ENCODE data around the gene PSMB7.

The PSMB7 gene

DNA sequence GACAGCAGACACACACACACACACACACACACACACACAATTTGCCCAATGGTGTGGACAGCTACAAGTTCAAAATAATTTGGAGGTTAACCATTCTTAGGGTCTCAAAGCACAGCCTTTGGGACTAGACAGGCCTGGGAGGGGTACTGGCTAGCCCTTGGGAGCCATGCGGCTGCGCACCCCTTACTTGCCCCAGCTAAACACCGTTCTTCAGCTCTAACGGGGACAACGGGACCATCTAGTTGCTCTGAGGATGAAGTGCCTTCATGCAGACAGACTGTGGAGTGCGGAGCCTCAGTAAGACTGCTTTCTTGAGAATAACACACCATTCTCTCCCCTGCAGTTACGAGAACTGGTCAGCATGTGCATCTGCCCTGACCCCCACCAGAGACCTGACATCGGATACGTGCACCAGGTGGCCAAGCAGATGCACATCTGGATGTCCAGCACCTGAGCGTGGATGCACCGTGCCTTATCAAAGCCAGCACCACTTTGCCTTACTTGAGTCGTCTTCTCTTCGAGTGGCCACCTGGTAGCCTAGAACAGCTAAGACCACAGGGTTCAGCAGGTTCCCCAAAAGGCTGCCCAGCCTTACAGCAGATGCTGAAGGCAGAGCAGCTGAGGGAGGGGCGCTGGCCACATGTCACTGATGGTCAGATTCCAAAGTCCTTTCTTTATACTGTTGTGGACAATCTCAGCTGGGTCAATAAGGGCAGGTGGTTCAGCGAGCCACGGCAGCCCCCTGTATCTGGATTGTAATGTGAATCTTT lies 64.6 kb downstream of the PSMB7 start:
- H3K27me3 ChIP-seq (ENCODE audit: control insufficient read depth, insufficient read depth, low read length) = no peaks in the 10 kb centered on the region
- peaks cover 48% of the 10 kb centered on the region for H3K36me3 ChIP-seq (ENCODE audit: control insufficient read depth, low read depth, low read length)

GRCh38 chr9:124349675-124350493 lies 65.4 kb downstream of the PSMB7 start:
- Histone ChIP-seq H3K36me3 (ENCODE audit: control insufficient read depth, low read depth, low read length) (peaks cover 48% of the 10 kb centered on the region), H3K27ac (ENCODE audit: low read length) (no peak overlapping the region)

More for the DNA sequence above, 64.6 kb downstream of the PSMB7 start:
- Histone ChIP-seq H3K4me3 (ENCODE audit: low read length) (no peak overlapping the region), H3K9me3 (ENCODE audit: control insufficient read depth, low read depth, low read length) (no peaks in the 10 kb centered on the region), H3K9ac (ENCODE audit: low read length) (no peak overlapping the region), H3K4me1 (ENCODE audit: control insufficient read depth, low read depth, low read length) (no peaks in the 10 kb centered on the region), H3K27ac (ENCODE audit: low read length) (no peak overlapping the region)

DNA sequence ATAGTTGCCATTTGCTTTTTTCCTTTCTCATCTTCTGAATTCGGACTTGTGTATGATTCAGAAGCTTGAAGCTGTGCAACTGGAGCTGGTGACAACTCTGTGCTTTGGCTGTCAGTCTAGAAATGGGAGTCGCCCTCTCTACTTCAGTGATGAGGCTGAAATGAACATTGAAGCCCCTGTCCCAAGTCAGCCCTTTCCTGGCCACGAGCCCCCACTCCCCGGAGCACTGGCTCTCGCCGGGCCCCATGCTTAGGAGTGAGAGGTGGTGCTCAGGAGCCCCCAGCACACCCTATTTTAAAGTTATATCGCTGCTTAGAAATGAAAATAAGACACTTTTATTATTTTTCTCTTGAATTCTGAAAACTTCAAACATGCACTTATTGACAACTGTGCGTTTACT lies 66.0 kb downstream of the PSMB7 start:
- Histone ChIP-seq H3K27me3 (ENCODE audit: control insufficient read depth, insufficient read depth, low read length) (no peaks in the 10 kb centered on the region), H3K9ac (ENCODE audit: low read length) (no peak overlapping the region), H3K36me3 (ENCODE audit: control insufficient read depth, low read depth, low read length) (peaks cover 48% of the 10 kb centered on the region), H3K4me3 (ENCODE audit: low read length) (no peak overlapping the region), H3K4me1 (ENCODE audit: control insufficient read depth, low read depth, low read length) (no peaks in the 10 kb centered on the region), H3K27ac (ENCODE audit: low read length) (no peak overlapping the region), H3K9me3 (ENCODE audit: control insufficient read depth, low read depth, low read length) (no peaks in the 10 kb centered on the region)

More at GRCh38 chr9:124349675-124350493, 65.4 kb downstream of the PSMB7 start:
- Histone ChIP-seq H3K27me3 (ENCODE audit: control insufficient read depth, insufficient read depth, low read length) (no peaks in the 10 kb centered on the region), H3K4me1 (ENCODE audit: control insufficient read depth, low read depth, low read length) (no peaks in the 10 kb centered on the region), H3K9ac (ENCODE audit: low read length) (no peak overlapping the region), H3K9me3 (ENCODE audit: control insufficient read depth, low read depth, low read length) (no peaks in the 10 kb centered on the region), H3K4me3 (ENCODE audit: low read length) (no peak overlapping the region)

GRCh38 chr9:124348831-124349230 lies 66.4 kb downstream of the PSMB7 start:
- H3K27me3 ChIP-seq (ENCODE audit: control insufficient read depth, insufficient read depth, low read length) = no peaks in the 10 kb centered on the region
- H3K27ac ChIP-seq (ENCODE audit: low read length) = no peak overlapping the region
- H3K9me3 ChIP-seq (ENCODE audit: control insufficient read depth, low read depth, low read length) = no peaks in the 10 kb centered on the region
- H3K4me3 ChIP-seq (ENCODE audit: low read length) = no peak overlapping the region
- peaks cover 45% of the 10 kb centered on the region for H3K36me3 ChIP-seq (ENCODE audit: control insufficient read depth, low read depth, low read length)
- no peak overlapping the region for H3K9ac ChIP-seq (ENCODE audit: low read length)
- no peaks in the 10 kb centered on the region for H3K4me1 ChIP-seq (ENCODE audit: control insufficient read depth, low read depth, low read length)

DNA sequence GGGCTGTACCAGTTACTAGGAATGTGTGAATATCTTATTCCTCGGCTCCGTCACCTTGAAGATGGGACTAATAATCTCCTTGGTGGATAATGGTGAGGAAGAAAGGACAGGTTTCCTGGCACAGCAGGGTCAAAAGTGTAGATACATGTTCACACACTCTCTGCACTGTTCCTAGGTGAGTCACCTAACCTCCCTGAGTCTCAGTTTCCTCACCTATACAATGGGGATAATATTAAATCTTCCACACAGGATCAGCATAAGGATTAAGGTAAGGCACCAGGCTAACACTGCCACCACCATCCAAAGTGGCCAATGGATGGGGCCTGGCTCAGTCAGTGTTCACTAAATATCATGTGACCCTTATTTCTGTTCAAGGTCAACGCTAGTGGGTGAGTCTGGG lies 66.9 kb downstream of the PSMB7 start:
- H3K36me3 ChIP-seq (ENCODE audit: control insufficient read depth, low read depth, low read length) = peaks cover 44% of the 10 kb centered on the region

DNA sequence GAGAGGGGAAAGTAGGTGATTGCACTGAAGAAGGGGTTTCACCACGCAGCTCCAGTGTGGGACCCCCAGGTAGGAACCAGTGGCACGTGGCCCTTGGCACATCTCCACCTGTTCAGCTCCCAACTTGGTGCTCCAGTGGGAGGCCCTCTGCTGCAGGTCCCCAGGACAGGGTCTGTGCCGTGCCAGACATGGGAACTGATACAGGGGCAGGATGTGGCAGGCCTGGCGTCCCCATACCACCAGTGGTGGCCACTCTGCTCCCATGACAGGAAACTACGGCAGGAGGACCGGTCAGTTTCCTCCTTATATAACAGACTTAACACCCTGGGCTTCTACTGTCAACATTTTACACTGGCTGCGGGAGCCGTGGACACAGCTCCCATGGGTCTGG lies 67.3 kb downstream of the PSMB7 start:
- H3K9me3 ChIP-seq (ENCODE audit: control insufficient read depth, low read depth, low read length) = no peaks in the 10 kb centered on the region
- H3K4me3 ChIP-seq (ENCODE audit: low read length) = no peak overlapping the region
- no peaks in the 10 kb centered on the region for H3K27me3 ChIP-seq (ENCODE audit: control insufficient read depth, insufficient read depth, low read length)
- peaks cover 5% of the 10 kb centered on the region for H3K4me1 ChIP-seq (ENCODE audit: control insufficient read depth, low read depth, low read length)
- H3K27ac ChIP-seq (ENCODE audit: low read length) = no peak overlapping the region
- H3K36me3 ChIP-seq (ENCODE audit: control insufficient read depth, low read depth, low read length) = peaks cover 40% of the 10 kb centered on the region
- no peak overlapping the region for H3K9ac ChIP-seq (ENCODE audit: low read length)

More for the DNA sequence above, 66.9 kb downstream of the PSMB7 start:
- Histone ChIP-seq H3K27me3 (ENCODE audit: control insufficient read depth, insufficient read depth, low read length) (no peaks in the 10 kb centered on the region), H3K27ac (ENCODE audit: low read length) (no peak overlapping the region), H3K4me3 (ENCODE audit: low read length) (no peak overlapping the region), H3K4me1 (ENCODE audit: control insufficient read depth, low read depth, low read length) (peaks cover 4% of the 10 kb centered on the region), H3K9ac (ENCODE audit: low read length) (no peak overlapping the region), H3K9me3 (ENCODE audit: control insufficient read depth, low read depth, low read length) (no peaks in the 10 kb centered on the region)

DNA sequence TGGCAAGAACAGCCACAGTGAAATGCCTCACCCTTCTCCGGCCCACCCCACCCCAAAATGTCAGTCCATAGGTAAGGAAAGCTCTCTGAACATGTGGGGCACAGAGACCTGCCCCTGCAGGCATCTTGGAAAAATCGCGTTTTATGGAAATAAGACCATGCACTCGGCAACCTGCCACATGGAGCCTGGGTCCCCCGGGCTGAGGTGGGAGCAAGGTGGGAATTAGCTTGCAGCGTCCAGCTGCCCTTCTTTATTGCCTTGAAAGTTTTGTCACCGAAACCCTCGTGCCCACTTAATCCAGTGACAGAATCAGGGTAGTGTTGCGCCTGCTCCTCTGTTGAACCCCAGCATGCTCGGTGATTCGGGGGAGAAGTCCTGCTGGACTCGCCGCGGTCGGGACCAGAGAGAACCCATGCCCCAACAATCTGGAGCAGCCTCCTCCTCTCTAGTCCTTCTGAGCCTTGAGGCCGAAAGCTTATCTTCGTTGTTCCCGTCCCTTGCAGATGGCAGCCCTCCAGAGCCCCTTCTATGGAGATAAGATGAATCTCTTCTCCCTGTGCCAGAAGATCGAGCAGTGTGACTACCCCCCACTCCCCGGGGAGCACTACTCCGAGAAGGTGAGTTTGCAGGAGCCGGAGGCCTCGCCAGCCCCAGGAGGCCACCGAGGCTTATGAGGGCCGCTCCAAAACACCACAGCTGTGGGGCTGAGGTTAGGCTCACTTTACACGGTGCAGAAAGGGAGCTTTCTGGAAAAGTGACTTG lies 67.9 kb downstream of the PSMB7 start:
- no peaks in the 10 kb centered on the region for H3K27me3 ChIP-seq (ENCODE audit: control insufficient read depth, insufficient read depth, low read length)
- peaks cover 36% of the 10 kb centered on the region for H3K36me3 ChIP-seq (ENCODE audit: control insufficient read depth, low read depth, low read length)
- H3K9me3 ChIP-seq (ENCODE audit: control insufficient read depth, low read depth, low read length) = no peaks in the 10 kb centered on the region
- no peak overlapping the region for H3K9ac ChIP-seq (ENCODE audit: low read length)
- no peak overlapping the region for H3K27ac ChIP-seq (ENCODE audit: low read length)
- H3K4me1 ChIP-seq (ENCODE audit: control insufficient read depth, low read depth, low read length) = peaks cover 10% of the 10 kb centered on the region
- no peak overlapping the region for H3K4me3 ChIP-seq (ENCODE audit: low read length)

DNA sequence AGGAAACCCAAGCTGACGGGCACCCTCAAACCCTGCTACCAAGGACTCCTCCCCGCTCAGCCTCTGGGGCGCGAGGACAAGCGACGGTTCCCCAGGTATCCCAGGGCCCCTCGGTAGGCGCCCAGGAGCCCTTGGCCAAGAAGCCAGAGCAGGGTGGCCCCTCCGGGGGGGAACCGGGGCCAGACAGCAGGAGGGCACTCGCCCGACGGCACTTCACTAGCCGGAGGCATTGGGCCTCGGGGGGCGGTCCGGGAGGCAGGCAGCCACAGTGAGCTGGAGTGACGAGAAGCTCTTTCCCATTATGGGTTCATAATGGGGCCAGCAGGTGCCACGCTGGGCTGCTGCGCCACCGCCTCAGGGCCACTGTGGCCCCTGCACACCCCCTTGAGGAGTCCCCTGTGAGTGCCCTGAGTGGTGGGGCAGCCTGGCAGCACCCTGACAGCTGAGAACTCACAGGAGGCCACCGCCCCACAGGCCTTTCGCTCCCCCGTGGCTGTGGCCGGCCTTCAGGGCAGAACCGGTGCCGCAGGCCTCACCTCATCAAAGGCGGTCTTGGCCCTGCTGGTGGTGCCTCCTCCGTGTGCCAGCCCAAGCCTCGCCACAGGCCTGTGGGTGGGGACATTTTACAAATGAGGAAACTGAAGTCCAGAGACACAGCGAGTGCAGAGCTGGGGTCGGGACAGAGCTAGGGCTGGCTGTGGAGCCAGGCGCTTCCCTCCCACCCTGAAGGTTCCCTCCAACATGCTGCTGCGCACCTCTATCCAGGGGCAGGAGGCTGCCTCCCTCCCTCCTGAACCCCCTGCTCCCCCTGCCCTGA lies 68.7 kb downstream of the PSMB7 start:
- no peak overlapping the region for H3K27ac ChIP-seq (ENCODE audit: low read length)
- no peaks in the 10 kb centered on the region for H3K9me3 ChIP-seq (ENCODE audit: control insufficient read depth, low read depth, low read length)
- H3K4me1 ChIP-seq (ENCODE audit: control insufficient read depth, low read depth, low read length) = peaks cover 10% of the 10 kb centered on the region
- no peak overlapping the region for H3K4me3 ChIP-seq (ENCODE audit: low read length)
- H3K36me3 ChIP-seq (ENCODE audit: control insufficient read depth, low read depth, low read length) = peaks cover 28% of the 10 kb centered on the region
- H3K9ac ChIP-seq (ENCODE audit: low read length) = no peak overlapping the region
- no peaks in the 10 kb centered on the region for H3K27me3 ChIP-seq (ENCODE audit: control insufficient read depth, insufficient read depth, low read length)

DNA sequence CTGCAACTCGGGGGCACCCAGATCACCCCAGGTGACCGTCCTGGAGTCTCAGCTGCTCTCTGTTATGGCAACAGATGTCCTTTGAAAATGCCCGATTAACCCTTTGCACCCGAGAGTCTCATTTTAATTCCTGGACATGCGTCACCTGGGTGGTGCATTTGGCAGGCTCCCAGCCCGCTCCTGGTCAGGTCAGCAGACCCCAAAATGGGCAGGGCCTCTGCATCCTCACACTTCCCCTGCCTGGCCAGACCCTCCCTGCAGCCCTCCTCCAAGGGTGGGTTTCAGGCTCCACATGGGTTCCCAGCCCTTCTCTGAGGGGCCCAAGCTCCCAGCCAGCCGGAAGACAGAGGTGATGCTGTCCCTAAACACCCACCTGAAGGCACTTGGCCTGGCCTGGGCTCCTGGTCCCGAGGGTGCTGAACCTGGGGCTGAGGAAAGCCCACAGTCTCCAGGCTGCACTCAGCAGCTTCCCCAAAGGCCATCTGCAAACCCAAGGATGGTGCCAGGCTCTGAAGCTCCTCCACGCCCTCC lies 69.4 kb downstream of the PSMB7 start:
- H3K9ac ChIP-seq (ENCODE audit: low read length) = no peak overlapping the region
- H3K4me3 ChIP-seq (ENCODE audit: low read length) = no peak overlapping the region

GRCh38 chr9:124345063-124345462 lies 70.2 kb downstream of the PSMB7 start:
- Histone ChIP-seq H3K27me3 (ENCODE audit: control insufficient read depth, insufficient read depth, low read length) (no peaks in the 10 kb centered on the region), H3K36me3 (ENCODE audit: control insufficient read depth, low read depth, low read length) (peaks cover 15% of the 10 kb centered on the region), H3K27ac (ENCODE audit: low read length) (no peak overlapping the region), H3K4me1 (ENCODE audit: control insufficient read depth, low read depth, low read length) (peaks cover 11% of the 10 kb centered on the region), H3K9ac (ENCODE audit: low read length) (no peak overlapping the region), H3K4me3 (ENCODE audit: low read length) (no peak overlapping the region), H3K9me3 (ENCODE audit: control insufficient read depth, low read depth, low read length) (no peaks in the 10 kb centered on the region)

More for the DNA sequence above, 69.4 kb downstream of the PSMB7 start:
- Histone ChIP-seq H3K27me3 (ENCODE audit: control insufficient read depth, insufficient read depth, low read length) (no peaks in the 10 kb centered on the region), H3K27ac (ENCODE audit: low read length) (no peak overlapping the region), H3K36me3 (ENCODE audit: control insufficient read depth, low read depth, low read length) (peaks cover 20% of the 10 kb centered on the region), H3K4me1 (ENCODE audit: control insufficient read depth, low read depth, low read length) (peaks cover 10% of the 10 kb centered on the region), H3K9me3 (ENCODE audit: control insufficient read depth, low read depth, low read length) (no peaks in the 10 kb centered on the region)
